Activated B cell treated with CpG ODN at 0.5 μM for 24 hours (primary cell): ENCODE results near the gene OR6F1. TPM values are rescaled to one million over a fixed set of nuclear protein-coding genes. Genes with fewer than 3 reads are reported as not detected.
"Not testable (repeated sequence)": the region's sequence is repeated elsewhere in the genome, so short reads cannot be mapped to it uniquely, and the experiment has no call there.

Source experiments
- ATAC-seq: fragments of 200-7000 bp; cut with Tn5 transposase; one replicate; pipeline ENCODE4 v1.10.0; 2021; ENCODE audit warnings: low read depth, mild to moderate bottlenecking, moderate library complexity
- CTCF ChIA-PET: fragments of 350-600 bp; sonication (Branson Sonifier 250); formaldehyde crosslinking; loops from one replicate; lab custom pipeline; 2021; ENCODE audit warnings: antibody characterized with exemption; lab: Charles Lee
- POLR2A ChIA-PET: fragments of 350-600 bp; sonication (Branson Sonifier 250); formaldehyde crosslinking; loops from one replicate; lab custom pipeline; 2021; ENCODE audit warnings: antibody characterized with exemption; lab: Charles Lee
- DNase-seq: peaks from one replicate; pipeline ENCODE4 v3.0.0; 2022
- H3K27ac Mint-ChIP-seq: one replicate; pipeline ENCODE4 v1.8.0; 2020; ENCODE audit warnings: mixed read lengths
- H3K27me3 Mint-ChIP-seq: one replicate; pipeline ENCODE4 v1.8.0; 2021; ENCODE audit warnings: mixed read lengths
- H3K36me3 Mint-ChIP-seq: one replicate; pipeline ENCODE4 v1.8.0; 2021; ENCODE audit warnings: low read depth, mixed read lengths
- H3K4me1 Mint-ChIP-seq: one replicate; pipeline ENCODE4 v1.8.0; 2021; ENCODE audit warnings: mixed read lengths
- H3K4me3 Mint-ChIP-seq: one replicate; pipeline ENCODE4 v1.8.0; 2020; ENCODE audit warnings: mild to moderate bottlenecking, mixed read lengths
- H3K9me3 Mint-ChIP-seq: one replicate; pipeline ENCODE4 v1.8.0; 2020; ENCODE audit warnings: mixed read lengths
- CTCF ChIP-seq: fragments of 200-600 bp; IDR thresholded peaks from one replicate; pipeline ENCODE4 v1.8.0; 2022; ENCODE audit warnings: antibody characterized with exemption, mild to moderate bottlenecking
- intact Hi-C: fragments of 100-400 bp; cut with micrococcal nuclease; formaldehyde crosslinking; loops from one replicate; pipeline ENCODE4 v1.15.1; 2024
- total RNA-seq: library from RNA; stranded (reverse); gene quantifications from 2 replicates; pipeline ENCODE4 v1.2.3, GENCODE V29; 2022

Gene OR6F1
- total RNA-seq, 1 donor from 2014 or later: not detected

- Mint-ChIP-seq H3K4me1 (no peaks in the 10 kb centered on the region), H3K27me3 (no peaks in the 10 kb centered on the region), H3K9me3 (peaks cover 14% of the 10 kb centered on the region), H3K27ac (no peak overlapping the region), H3K36me3 (no peaks in the 10 kb centered on the region), H3K4me3 (no peak overlapping the region)
- intact Hi-C loops: no loop called here
- POLR2A ChIA-PET: no interaction called here
- CTCF ChIA-PET: no interaction called here
- no peak for TF ChIP-seq CTCF
- DNase-seq (no peak), ATAC-seq (no peak)
These were observed 30.0 kb upstream of the OR6F1 start for GRCh38 chr1:247746391-247746935.

- H3K4me1 Mint-ChIP-seq, CTCF ChIA-PET, DNase-seq, H3K27me3 Mint-ChIP-seq, intact Hi-C loops, H3K9me3 Mint-ChIP-seq, POLR2A ChIA-PET, H3K4me3 Mint-ChIP-seq, ATAC-seq, H3K27ac Mint-ChIP-seq, H3K36me3 Mint-ChIP-seq: not testable (repeated sequence)
These were observed 25.8 kb upstream of the OR6F1 start for GRCh38 chr1:247742215-247742760.

GRCh38 chr1:247741756-247742155, 25.3 kb upstream of the OR6F1 start:
- Mint-ChIP-seq H3K27ac (no peak overlapping the region), H3K4me1 (no peaks in the 10 kb centered on the region), H3K27me3 (no peaks in the 10 kb centered on the region), H3K4me3 (no peak overlapping the region), H3K36me3 (no peaks in the 10 kb centered on the region), H3K9me3 (no peaks in the 10 kb centered on the region)
- ChIA-PET POLR2A (no interaction called here), CTCF (no interaction called here)
- TF ChIP-seq CTCF: no peak
- DNase-seq (no peak), ATAC-seq (no peak)
- intact Hi-C loops: no loop called here

GRCh38 chr1:247740721-247741120, 24.3 kb upstream of the OR6F1 start:
- no peak overlapping the region for H3K4me3 Mint-ChIP-seq

GRCh38 chr1:247738315-247738714, 21.9 kb upstream of the OR6F1 start, which contains the start of gene OR14K1:
Gene OR14K1 (plus strand): TSS chr1:247738615. CDS start chr1:247738615, 0 bp downstream.
- ChIA-PET POLR2A (no interaction called here), CTCF (no interaction called here)
- Mint-ChIP-seq H3K4me1 (no peaks in the 10 kb centered on the region), H3K27me3 (no peaks in the 10 kb centered on the region), H3K4me3 (no peak within 1 kb of the TSS), H3K36me3 (no peaks in the 10 kb centered on the region), H3K27ac (no peak within 1 kb of the TSS), H3K9me3 (no peaks in the 10 kb centered on the region)
- no peak for TF ChIP-seq CTCF
- intact Hi-C loops: no loop called here
- DNase-seq (no peak), ATAC-seq (no peak)

More at GRCh38 chr1:247740721-247741120, 24.3 kb upstream of the OR6F1 start:
- DNase-seq (no peak), ATAC-seq (no peak)
- TF ChIP-seq CTCF: no peak
- H3K27ac Mint-ChIP-seq: no peak overlapping the region
- no peaks in the 10 kb centered on the region for H3K4me1 Mint-ChIP-seq
- no peaks in the 10 kb centered on the region for H3K36me3 Mint-ChIP-seq
- intact Hi-C loops: no loop called here
- POLR2A ChIA-PET: no interaction called here
- no peaks in the 10 kb centered on the region for H3K27me3 Mint-ChIP-seq
- CTCF ChIA-PET: no interaction called here
- H3K9me3 Mint-ChIP-seq: no peaks in the 10 kb centered on the region

- ATAC-seq: no peak
- TF ChIP-seq CTCF: no peak
- ChIA-PET POLR2A (no interaction called here), CTCF (no interaction called here)
- Mint-ChIP-seq H3K27ac (no peak overlapping the region), H3K4me3 (no peak overlapping the region), H3K9me3 (peaks cover 7% of the 10 kb centered on the region), H3K27me3 (peaks cover 2% of the 10 kb centered on the region), H3K36me3 (no peaks in the 10 kb centered on the region), H3K4me1 (no peaks in the 10 kb centered on the region)
- intact Hi-C loops: no loop called here
- no peak for DNase-seq
These were observed 4.8 kb upstream of the OR6F1 start for GRCh38 chr1:247721222-247721621.
